GM12873 (cell line): Measurements from ENCODE around the gene SLC15A5.

Source experiments
- CTCF ChIP-seq: IDR thresholded peaks from 2 replicates; pipeline ENCODE4 v1.5.1; 2012; ENCODE audit warnings: low read depth, mild to moderate bottlenecking, moderate library complexity, low read length, control low read depth; ENCODE audit not compliant: insufficient read depth; ENCODE audit errors: missing control alignments

Gene SLC15A5

GRCh38 chr12:16165506-16165905 lies 112.0 kb downstream of the SLC15A5 start:
- peak; percentile 48 for TF ChIP-seq CTCF

DNA sequence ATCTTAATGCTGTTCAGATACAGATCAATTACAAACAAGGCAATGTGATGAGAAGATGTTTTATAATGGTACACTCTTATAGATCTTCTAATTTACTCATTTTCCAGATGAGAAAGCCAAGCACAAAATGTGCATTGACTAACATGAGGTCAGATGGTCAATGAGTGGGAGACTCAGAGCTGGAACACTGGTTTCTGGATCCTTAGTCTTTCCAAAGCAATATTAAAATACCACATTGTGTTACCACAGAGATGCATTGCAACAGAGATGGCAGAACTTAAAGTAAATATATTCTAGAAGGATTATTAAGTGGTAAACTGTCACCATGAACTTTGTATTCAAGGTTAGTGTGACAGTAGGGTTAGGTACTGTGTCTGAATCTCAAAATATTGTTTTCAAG lies 113.6 kb downstream of the SLC15A5 start:
- no peak for TF ChIP-seq CTCF

- no peak for TF ChIP-seq CTCF
Measured at GRCh38 chr12:16163146-16163545, 114.3 kb downstream of the SLC15A5 start.

DNA sequence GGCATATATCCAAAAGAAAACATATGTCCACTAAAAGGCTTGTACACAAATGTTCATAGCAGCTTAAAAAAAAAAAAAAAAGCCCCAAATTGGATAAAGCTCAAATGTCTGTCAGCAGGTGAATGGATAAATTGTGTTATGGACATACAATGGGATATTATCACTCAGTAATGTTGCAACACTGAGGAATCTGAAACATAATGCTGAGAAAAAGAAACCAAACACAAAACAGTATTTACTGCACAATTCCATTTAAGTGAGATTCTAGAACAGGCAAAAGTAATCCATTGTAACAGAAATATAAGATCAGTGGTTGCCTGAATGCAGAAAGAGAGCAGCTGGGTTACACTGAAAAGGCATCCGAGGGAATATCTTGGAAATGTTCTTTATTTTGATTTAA lies 117.9 kb downstream of the SLC15A5 start:
- TF ChIP-seq CTCF = no peak

- TF ChIP-seq CTCF = no peak
Measured at GRCh38 chr12:16158050-16158449, 119.4 kb downstream of the SLC15A5 start.

- TF ChIP-seq CTCF = no peak
Measured at GRCh38 chr12:16155938-16156337, 121.5 kb downstream of the SLC15A5 start.

- no peak for TF ChIP-seq CTCF
Measured at GRCh38 chr12:16154990-16155389, 122.5 kb downstream of the SLC15A5 start.

DNA sequence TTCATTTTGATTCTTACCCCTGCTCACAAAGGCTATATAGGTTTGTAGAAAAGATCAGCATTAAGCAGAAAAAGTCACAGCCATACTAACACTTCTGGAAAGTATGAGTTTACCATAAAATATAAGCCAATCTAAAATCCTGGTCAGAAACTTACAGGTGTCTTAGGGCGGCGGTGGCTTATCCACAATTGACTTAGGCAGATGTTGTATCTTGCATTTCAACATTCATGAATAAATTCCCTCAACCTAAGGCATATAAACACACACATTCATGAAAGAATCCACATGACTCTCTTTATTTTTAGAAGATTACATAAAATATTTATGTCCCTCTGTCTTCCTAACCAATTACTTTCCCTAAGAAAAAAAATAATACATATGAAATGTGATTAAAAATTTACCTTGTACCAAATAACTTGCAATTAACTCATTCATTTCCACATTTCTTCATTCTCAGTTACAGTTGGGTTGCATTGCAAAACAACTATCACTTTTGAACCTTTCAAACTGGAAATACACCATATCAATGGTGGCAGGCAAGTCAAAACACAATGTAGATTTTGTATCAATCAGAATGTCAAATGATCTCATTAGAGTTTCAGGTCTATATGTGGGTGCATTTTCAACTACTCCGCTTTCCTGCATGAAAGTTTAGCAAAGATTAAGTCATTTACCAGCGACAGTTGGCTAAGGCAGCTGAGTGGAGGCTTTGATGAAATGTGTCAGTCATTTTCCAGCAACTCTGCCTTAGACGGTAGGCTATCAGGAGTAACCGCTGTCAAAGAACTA lies 124.4 kb downstream of the SLC15A5 start:
- no peak for TF ChIP-seq CTCF
